Measurements from ENCODE around the gene LIMA1.
"Not testable (repeated sequence)": the region's sequence is repeated elsewhere in the genome, so short reads cannot be mapped to it uniquely, and the experiment has no call there.

Gene LIMA1

GRCh38 chr12:50252977-50253602 lies 30.2 kb downstream of the LIMA1 start:
- no peak overlapping the region for H3K27ac ChIP-seq
- no peak for TF ChIP-seq CTCF (IDR thresholded peaks at IDR 0.05; ENCODE audit: low read depth, low read length)
- H3K27me3 ChIP-seq (ENCODE audit: insufficient read depth, low read depth, severe bottlenecking), result no peaks in the 10 kb centered on the region
- H3K4me3 ChIP-seq (ENCODE audit: low read depth, low read length), result no peak overlapping the region
- no peak for DNase-seq
- H3K36me3 ChIP-seq, result peaks cover 6% of the 10 kb centered on the region
- no peaks in the 10 kb centered on the region for H3K9me3 ChIP-seq (ENCODE audit: severe bottlenecking)

- no peak overlapping the region for H3K4me3 ChIP-seq (ENCODE audit: low read depth, low read length)
- H3K36me3 ChIP-seq, result peaks cover 15% of the 10 kb centered on the region
- DNase-seq, result no peak
- H3K9me3 ChIP-seq (ENCODE audit: severe bottlenecking), result no peaks in the 10 kb centered on the region
- no peak for TF ChIP-seq CTCF (IDR thresholded peaks at IDR 0.05; ENCODE audit: low read depth, low read length)
- H3K27ac ChIP-seq, result no peak overlapping the region
- H3K27me3 ChIP-seq (ENCODE audit: insufficient read depth, low read depth, severe bottlenecking), result no peaks in the 10 kb centered on the region
Measured at GRCh38 chr12:50251619-50252252, 31.6 kb downstream of the LIMA1 start.

DNA sequence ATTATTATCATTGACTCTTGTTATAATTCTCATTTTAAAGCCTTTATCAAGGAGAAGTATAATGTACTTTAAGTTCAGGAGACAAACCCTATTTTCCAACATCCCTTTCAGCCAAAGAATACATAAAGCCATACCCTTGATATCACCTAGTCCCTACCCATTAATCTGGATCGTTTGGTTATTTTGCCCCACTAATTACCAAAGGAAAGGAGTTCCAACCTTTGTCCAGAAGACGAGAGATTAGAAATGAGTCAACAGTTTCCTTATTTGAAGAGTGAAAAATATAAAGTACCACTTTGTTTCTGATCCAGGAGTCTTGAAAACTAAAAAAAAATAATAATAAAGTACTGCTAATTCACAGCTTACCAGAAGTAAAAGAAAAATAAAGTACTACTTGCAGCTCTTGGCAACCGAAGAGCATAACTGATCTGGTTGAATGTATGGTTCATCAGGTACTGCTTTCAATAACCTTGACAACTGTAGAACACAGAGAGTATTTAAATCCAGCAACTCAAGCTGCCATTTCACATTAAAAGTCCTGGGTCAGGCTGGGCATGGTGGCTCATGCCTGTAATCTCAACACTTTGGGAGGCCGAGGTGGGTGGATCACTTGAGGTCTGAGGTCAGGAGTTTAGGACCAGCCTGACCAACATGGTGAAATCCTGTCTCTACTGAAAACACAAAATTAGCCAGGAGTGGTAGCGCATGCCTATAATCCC lies 33.7 kb downstream of the LIMA1 start:
- Histone ChIP-seq H3K36me3 (peaks cover 24% of the 10 kb centered on the region), H3K9me3 (ENCODE audit: severe bottlenecking) (no peaks in the 10 kb centered on the region), H3K27me3 (ENCODE audit: insufficient read depth, low read depth, severe bottlenecking) (no peaks in the 10 kb centered on the region), H3K4me3 (ENCODE audit: low read depth, low read length) (no peak overlapping the region), H3K27ac (no peak overlapping the region)
- DNase-seq, result no peak
- no peak for TF ChIP-seq CTCF (IDR thresholded peaks at IDR 0.05; ENCODE audit: low read depth, low read length)

DNA sequence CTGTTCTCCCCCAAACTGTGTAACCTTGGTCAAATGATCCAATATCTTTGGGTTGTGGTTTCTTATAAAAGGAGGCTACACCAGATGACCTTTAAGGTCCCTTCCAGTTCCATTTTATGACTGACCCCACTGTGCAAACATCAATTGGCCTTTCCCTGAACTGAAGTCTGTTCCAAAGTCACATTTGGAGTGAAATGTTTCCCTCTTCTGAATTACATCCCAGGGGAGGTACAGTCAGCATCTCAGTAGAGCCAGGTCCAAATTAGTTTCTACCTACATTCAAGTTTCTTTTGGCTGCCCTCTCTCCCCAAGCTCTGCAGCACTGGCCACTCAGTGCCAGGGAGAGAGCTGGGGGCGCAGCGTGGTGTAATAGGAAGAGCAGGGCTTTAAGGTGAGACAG lies 34.4 kb downstream of the LIMA1 start:
- Histone ChIP-seq H3K27me3 (ENCODE audit: insufficient read depth, low read depth, severe bottlenecking) (no peaks in the 10 kb centered on the region), H3K27ac (no peak overlapping the region), H3K4me3 (ENCODE audit: low read depth, low read length) (no peak overlapping the region), H3K9me3 (ENCODE audit: severe bottlenecking) (no peaks in the 10 kb centered on the region), H3K36me3 (peaks cover 30% of the 10 kb centered on the region)
- no peak for TF ChIP-seq CTCF (IDR thresholded peaks at IDR 0.05; ENCODE audit: low read depth, low read length)
- DNase-seq, result no peak

GRCh38 chr12:50248411-50248810 lies 34.9 kb downstream of the LIMA1 start:
- H3K27ac ChIP-seq, result no peak overlapping the region
- TF ChIP-seq CTCF (IDR thresholded peaks at IDR 0.05; ENCODE audit: low read depth, low read length), result no peak
- no peak for DNase-seq
- no peaks in the 10 kb centered on the region for H3K9me3 ChIP-seq (ENCODE audit: severe bottlenecking)
- no peaks in the 10 kb centered on the region for H3K27me3 ChIP-seq (ENCODE audit: insufficient read depth, low read depth, severe bottlenecking)
- H3K36me3 ChIP-seq, result peaks cover 30% of the 10 kb centered on the region
- no peak overlapping the region for H3K4me3 ChIP-seq (ENCODE audit: low read depth, low read length)

DNA sequence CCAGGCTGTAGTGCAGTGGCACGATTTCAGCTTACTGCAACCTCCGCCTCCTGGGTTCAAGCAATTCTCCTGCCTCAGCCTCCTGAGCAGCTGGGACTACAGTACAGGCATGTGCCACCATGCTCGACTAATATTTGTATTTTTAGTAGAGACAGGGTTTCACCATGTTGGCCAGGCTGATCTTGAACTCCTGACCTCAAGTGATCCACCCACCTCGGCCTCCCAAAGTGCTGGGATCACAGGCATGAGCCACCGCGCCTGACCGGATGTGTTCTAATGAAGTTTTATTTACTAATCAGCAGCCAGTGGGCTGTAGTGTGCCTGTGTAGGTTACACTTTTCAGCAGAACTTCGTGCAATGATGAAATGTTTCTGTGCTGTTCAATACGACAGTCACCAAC lies 35.7 kb downstream of the LIMA1 start:
- not testable (repeated sequence) for H3K27me3 ChIP-seq (ENCODE audit: insufficient read depth, low read depth, severe bottlenecking); H3K9me3 ChIP-seq (ENCODE audit: severe bottlenecking); H3K4me3 ChIP-seq (ENCODE audit: low read depth, low read length); DNase-seq; H3K27ac ChIP-seq
- H3K36me3 ChIP-seq, result peaks cover 30% of the 10 kb centered on the region

Measured in WERI-Rb-1 (cell line).